GM18951 (cell line): Measurements from ENCODE around the gene ZNF672.

Experiments used
- POLR2A ChIP-seq: IDR thresholded peaks from 4 replicates; pipeline ENCODE4 v1.6.1; 2011; ENCODE audit warnings: mild to moderate bottlenecking; ENCODE audit not compliant: insufficient read length, insufficient read depth; ENCODE audit errors: extremely low read depth
- in situ Hi-C: fragments of 300-500 bp; cut with MboI; formaldehyde crosslinking; loops from one replicate; pipeline ENCODE4 v1.12.0; 2022; ENCODE audit warnings: low sequenced_read_pairs, mixed read lengths, inconsistent platforms; ENCODE audit not compliant: unreplicated experiment

ZNF672 gene

GRCh38 chr1:248831842-248832241 is 6.2 kb upstream of the ZNF672 start:
- in situ Hi-C loops: no loop called here
- TF ChIP-seq POLR2A: no peak

GRCh38 chr1:248834343-248834940 is 3.6 kb upstream of the ZNF672 start:
- no peak for TF ChIP-seq POLR2A
- in situ Hi-C loops: no loop called here

- in situ Hi-C loops: no loop called here
- TF ChIP-seq POLR2A: no peak
Measured at GRCh38 chr1:248837045-248837780, 811 bp upstream of the ZNF672 start.

- peak; percentile 43 for TF ChIP-seq POLR2A
- in situ Hi-C loops: no loop called here
Measured at GRCh38 chr1:248838357-248839167, 538 bp downstream of the ZNF672 start.

DNA sequence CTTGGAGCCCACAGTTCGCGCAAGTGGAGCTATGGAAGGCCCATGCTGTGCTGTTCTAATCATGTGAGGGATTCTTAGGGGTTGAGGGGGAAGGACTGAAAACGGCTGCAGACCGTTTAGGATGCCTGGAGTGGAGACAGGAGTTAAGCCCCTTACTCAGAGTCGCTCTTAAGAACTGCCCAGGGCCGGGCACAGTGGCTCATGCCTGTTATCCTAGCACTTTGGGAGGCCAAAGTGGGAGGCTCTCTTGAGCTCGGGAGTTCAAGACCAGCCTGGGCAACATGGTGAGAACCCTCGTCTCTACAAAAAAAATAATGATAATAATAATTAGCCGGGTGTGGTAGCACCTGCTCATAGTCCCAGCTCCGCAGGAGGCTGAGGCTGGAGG is 1.1 kb downstream of the ZNF672 start:
- in situ Hi-C loops: no loop called here

DNA sequence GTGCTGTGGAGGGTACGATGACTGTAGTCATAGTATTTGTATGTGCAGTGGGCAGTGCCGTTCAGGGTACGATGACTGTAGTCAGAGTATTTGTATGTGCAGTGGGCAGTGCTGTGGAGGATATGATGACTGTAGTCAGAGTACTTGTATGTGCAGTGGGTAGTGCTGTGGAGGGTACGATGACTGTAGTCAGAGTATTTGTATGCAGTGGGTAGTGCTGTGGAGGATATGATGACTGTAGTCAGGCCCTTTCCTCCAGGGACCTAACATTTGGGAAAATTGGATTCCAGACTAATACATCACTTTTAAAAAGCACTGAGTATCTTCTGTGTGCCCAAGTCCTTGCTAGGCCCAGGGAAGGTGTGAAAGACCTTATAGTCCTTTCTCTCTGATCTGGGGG is 2.9 kb downstream of the ZNF672 start:
- no peak for TF ChIP-seq POLR2A
- in situ Hi-C loops: no loop called here

More for the DNA sequence above, 1.1 kb downstream of the ZNF672 start:
- no peak for TF ChIP-seq POLR2A

GRCh38 chr1:248841702-248842395 is 3.8 kb downstream of the ZNF672 start:
- TF ChIP-seq POLR2A: no peak
- in situ Hi-C loops: no loop called here

DNA sequence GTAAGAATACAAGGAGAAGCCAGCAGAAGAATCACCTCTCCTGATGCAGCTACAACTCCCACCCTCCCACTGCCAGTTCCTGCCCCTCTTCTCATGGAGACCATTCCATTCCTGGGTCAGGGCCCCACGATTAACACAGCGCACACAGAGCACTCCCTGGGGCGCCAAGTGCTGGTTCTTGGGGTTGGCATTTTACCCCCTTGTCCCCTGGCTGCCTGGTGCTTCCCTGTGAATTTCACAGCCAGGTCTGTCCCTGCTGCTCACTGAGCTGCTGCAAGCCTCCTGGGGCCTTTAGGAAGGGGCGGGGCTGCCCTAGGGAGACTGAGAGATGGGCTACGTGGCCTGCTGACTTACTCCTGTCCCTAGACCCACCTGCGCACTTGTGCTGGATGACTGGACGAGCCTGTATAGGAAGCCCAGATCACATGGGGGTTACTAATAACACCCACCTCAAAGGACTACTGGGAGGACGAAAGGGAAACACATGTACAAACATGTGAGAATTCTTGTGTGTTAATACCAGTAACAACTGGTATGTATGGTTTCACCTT is 4.8 kb downstream of the ZNF672 start:
- TF ChIP-seq POLR2A: no peak
- in situ Hi-C loops: no loop called here

- in situ Hi-C loops: no loop called here
Measured at GRCh38 chr1:248843687-248844086, 5.7 kb downstream of the ZNF672 start.

GRCh38 chr1:248844526-248844925 is 6.5 kb downstream of the ZNF672 start:
- in situ Hi-C loops: no loop called here
- no peak for TF ChIP-seq POLR2A

More at GRCh38 chr1:248843687-248844086, 5.7 kb downstream of the ZNF672 start:
- TF ChIP-seq POLR2A: no peak

DNA sequence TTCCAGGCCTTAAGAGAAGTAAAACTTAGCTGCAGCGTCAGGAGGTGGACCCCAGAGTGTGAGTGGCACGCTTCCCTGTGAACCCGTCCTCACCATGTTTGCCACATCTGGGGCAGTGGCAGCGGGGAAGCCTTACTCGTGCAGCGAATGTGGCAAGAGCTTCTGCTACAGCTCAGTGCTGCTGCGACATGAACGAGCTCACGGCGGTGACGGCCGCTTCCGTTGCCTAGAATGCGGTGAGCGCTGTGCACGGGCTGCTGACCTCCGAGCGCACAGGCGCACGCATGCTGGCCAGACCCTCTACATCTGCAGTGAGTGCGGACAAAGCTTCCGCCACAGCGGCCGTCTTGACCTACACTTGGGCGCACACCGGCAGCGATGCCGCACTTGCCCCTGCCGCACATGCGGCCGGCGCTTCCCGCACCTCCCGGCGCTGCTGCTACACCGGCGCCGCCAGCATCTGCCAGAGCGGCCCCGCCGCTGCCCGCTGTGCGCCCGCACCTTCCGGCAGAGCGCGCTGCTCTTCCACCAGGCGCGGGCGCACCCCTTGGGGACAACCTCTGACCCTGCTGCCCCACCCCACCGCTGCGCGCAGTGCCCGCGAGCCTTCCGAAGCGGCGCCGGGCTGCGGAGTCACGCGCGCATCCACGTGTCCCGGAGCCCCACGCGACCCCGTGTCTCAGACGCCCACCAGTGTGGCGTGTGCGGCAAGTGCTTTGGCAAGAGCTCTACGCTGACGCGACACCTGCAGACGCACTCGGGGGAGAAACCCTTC is 9.3 kb downstream of the ZNF672 start:
- TF ChIP-seq POLR2A: no peak
- in situ Hi-C loops: no loop called here

- no peak for TF ChIP-seq POLR2A
- in situ Hi-C loops: no loop called here
Measured at GRCh38 chr1:248847956-248848561, 10.0 kb downstream of the ZNF672 start.
